AG10803 (cell line): ENCODE results near the gene L3MBTL3.

ENCODE experiments used
- DNase-seq: peaks from one replicate; pipeline ENCODE4 v3.0.0; 2010; ENCODE audit warnings: low read depth
- H3K4me3 ChIP-seq: 2 replicates; pipeline ENCODE4 v1.5.1; 2011; ENCODE audit warnings: mild to moderate bottlenecking, low read length, control low read depth
- CTCF ChIP-seq: conservative IDR thresholded peaks from 2 replicates; pipeline ENCODE4 v1.5.1; 2011; ENCODE audit warnings: mild to moderate bottlenecking, low read length, control low read depth, inconsistent platforms

Gene L3MBTL3

GRCh38 chr6:130018292-130018743 lies at the start of gene L3MBTL3:
TSS of gene L3MBTL3 (plus strand) at chr6:130018581. CDS start at chr6:130042700, 24,119 bp downstream.
- TF ChIP-seq CTCF, result no peak
- peak within 1 kb of the TSS; percentile 89 for H3K4me3 ChIP-seq
- DNase-seq, result peak; percentile 82

GRCh38 chr6:129969064-129969463 lies 49.3 kb upstream of the L3MBTL3 start:
- H3K4me3 ChIP-seq, result no peak overlapping the region
- DNase-seq, result no peak
- no peak for TF ChIP-seq CTCF

GRCh38 chr6:129976110-129976509 lies 42.3 kb upstream of the L3MBTL3 start:
- no peak overlapping the region for H3K4me3 ChIP-seq
- DNase-seq, result no peak
- no peak for TF ChIP-seq CTCF

GRCh38 chr6:129978148-129978916 lies 40.0 kb upstream of the L3MBTL3 start:
- DNase-seq, result no peak
- no peak overlapping the region for H3K4me3 ChIP-seq
- no peak for TF ChIP-seq CTCF

GRCh38 chr6:129980821-129981220 lies 37.6 kb upstream of the L3MBTL3 start:
- TF ChIP-seq CTCF, result no peak
- no peak overlapping the region for H3K4me3 ChIP-seq
- DNase-seq, result no peak

- no peak for DNase-seq
- no peak overlapping the region for H3K4me3 ChIP-seq
- no peak for TF ChIP-seq CTCF
Measured at GRCh38 chr6:129981598-129981997, 36.8 kb upstream of the L3MBTL3 start.

- H3K4me3 ChIP-seq, result no peak overlapping the region
- no peak for TF ChIP-seq CTCF
- no peak for DNase-seq
Measured at GRCh38 chr6:129989396-129989795, 29.0 kb upstream of the L3MBTL3 start.
